Body of pancreas (tissue), 4 donors: ENCODE data around the gene MYADM. TPM values are rescaled to one million over a fixed set of nuclear protein-coding genes. Genes with fewer than 3 reads are reported as not detected.

Source experiments
- ATAC-seq: fragments of 150-250 bp; one replicate; pipeline ENCODE4 v1.9.1; 2016
- DNase-seq, 4 donors: peaks; one replicate each; pipeline ENCODE4 v3.0.0-alpha.2; 2019
- H3K27ac ChIP-seq, 4 donors: fragments of 200-600 bp; sonication (generic); 1 replicate in 3 of 4; 2 replicates in 1 of 4; pipeline versions ENCODE4 v1.5.1 to v1.6.1; 2016 to 2019; ENCODE audit warnings: mild to moderate bottlenecking in 1 of 4, mixed read lengths in 1 of 4, moderate library complexity in 1 of 4
- H3K27me3 ChIP-seq, 2 donors: fragments of 200-600 bp; sonication (generic); one replicate each; pipeline ENCODE4 v1.6.0; 2016; ENCODE audit warnings: mild to moderate bottlenecking in 1 of 2
- H3K36me3 ChIP-seq, 2 donors: fragments of 200-600 bp; sonication (generic); replicated peaks in 1 of 2; 2 replicates each; pipeline ENCODE4 v1.5.1; 2016; ENCODE audit warnings: low read depth in 2 of 2; ENCODE audit not compliant: insufficient read depth in 1 of 2
- H3K4me1 ChIP-seq: fragments of 200-600 bp; sonication (generic); one replicate; pipeline ENCODE4 v1.6.0; 2016
- H3K4me3 ChIP-seq, 2 donors: fragments of 200-600 bp; sonication (generic); 1 replicate in 1 of 2; 2 replicates in 1 of 2; pipeline ENCODE4 v1.5.1; 2016 to 2019
- H3K9me3 ChIP-seq, 3 donors: fragments of 200-600 bp; sonication (generic); 1 replicate in 2 of 3; 2 replicates in 1 of 3; pipeline ENCODE4 v1.5.1; 2016
- POLR2A ChIP-seq, 3 donors: fragments of 450-650 bp; IDR thresholded peaks; one replicate each; pipeline ENCODE4 v1.6.1; 2016; ENCODE audit warnings: antibody characterized with exemption in 3 of 3, mild to moderate bottlenecking in 2 of 3
- WGBS, 2 donors: methylation state at CpG; one replicate each; pipeline ENCODE4 v1.1.5; 2017; 5-methylcytosine and 5-hydroxymethylcytosine counted together
- intact Hi-C: fragments of 100-400 bp; cut with DNase I; formaldehyde crosslinking; loops from one replicate; pipeline ENCODE4 v1.15.1; 2023
- total RNA-seq, 2 donors: library from RNA; depleted of rRNA; stranded (reverse); fragments of >200 nt; gene quantifications; one replicate each; pipeline ENCODE4 v1.1.0, GENCODE V29; 2016
- TF ChIP-seq, protein P1 (sequence below), 7 experiments: fragments of 450-650 bp in 4 of 7; fragments of 200-600 bp in 3 of 7; sonication (generic) in 3 of 7; IDR thresholded peaks; one replicate each; pipeline ENCODE4 v1.5.1; 2016 to 2019; ENCODE audit warnings: antibody characterized with exemption in 7 of 7

Gene MYADM
- total RNA-seq, 2 donors from 2014 or later: 12.2 to 30.0 TPM

DNA sequence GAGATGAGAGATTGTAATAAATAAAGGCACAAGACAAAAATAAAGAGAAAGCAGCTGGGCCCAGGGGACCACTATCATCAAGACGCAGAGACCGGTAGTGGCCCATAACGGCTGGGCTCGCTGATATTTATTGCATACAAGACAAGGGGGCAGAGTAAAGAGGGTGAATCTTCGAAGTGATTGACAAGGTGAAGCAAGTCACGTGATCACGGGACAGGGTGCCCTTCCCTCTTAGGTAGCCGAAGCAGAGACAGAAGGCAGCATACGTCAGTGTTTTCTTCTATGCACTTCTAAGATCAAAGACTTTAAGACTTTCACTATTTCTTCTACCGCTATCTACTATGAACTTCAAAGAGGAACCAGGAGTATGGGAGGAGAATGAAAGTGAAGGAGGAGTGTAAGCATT, 9.7 kb downstream of the MYADM start:
- intact Hi-C loops: no loop called here
- Histone ChIP-seq H3K4me3 (no peak overlapping the region), H3K27ac (no peak overlapping the region), H3K36me3 (peaks cover 7 to 11% of the 10 kb centered on the region in 2 donors), H3K4me1 (peaks cover 24% of the 10 kb centered on the region), H3K9me3 (no peaks in the 10 kb centered on the region), H3K27me3 (peaks cover 0 to 3% of the 10 kb centered on the region in 2 donors)
- ATAC-seq: no peak
- no peak for DNase-seq
- TF ChIP-seq POLR2A (IDR thresholded peaks at IDR 0.05): no peak
- TF ChIP-seq, protein P1, sequence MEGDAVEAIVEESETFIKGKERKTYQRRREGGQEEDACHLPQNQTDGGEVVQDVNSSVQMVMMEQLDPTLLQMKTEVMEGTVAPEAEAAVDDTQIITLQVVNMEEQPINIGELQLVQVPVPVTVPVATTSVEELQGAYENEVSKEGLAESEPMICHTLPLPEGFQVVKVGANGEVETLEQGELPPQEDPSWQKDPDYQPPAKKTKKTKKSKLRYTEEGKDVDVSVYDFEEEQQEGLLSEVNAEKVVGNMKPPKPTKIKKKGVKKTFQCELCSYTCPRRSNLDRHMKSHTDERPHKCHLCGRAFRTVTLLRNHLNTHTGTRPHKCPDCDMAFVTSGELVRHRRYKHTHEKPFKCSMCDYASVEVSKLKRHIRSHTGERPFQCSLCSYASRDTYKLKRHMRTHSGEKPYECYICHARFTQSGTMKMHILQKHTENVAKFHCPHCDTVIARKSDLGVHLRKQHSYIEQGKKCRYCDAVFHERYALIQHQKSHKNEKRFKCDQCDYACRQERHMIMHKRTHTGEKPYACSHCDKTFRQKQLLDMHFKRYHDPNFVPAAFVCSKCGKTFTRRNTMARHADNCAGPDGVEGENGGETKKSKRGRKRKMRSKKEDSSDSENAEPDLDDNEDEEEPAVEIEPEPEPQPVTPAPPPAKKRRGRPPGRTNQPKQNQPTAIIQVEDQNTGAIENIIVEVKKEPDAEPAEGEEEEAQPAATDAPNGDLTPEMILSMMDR (IDR thresholded peaks at IDR 0.05): no peak
- 77 to 81% methylated on average over 10 of the region's 10 CpGs for WGBS, 2 donors

GRCh38 chr19:53878776-53879139, 11.1 kb downstream of the MYADM start:
- ATAC-seq (no peak), DNase-seq (no peak)
- intact Hi-C loops: no loop called here
- peak overlapping the region in 1 of 2 donors; percentile 11 for H3K4me3 ChIP-seq
- H3K4me1 ChIP-seq: peaks cover 25% of the 10 kb centered on the region
- no peak overlapping the region for H3K27ac ChIP-seq
- WGBS, 2 donors: 36 to 42% methylated on average over 12 of the region's 12 CpGs
- peaks cover 6 to 7% of the 10 kb centered on the region in 2 donors for H3K36me3 ChIP-seq
- no peaks in the 10 kb centered on the region for H3K9me3 ChIP-seq
- TF ChIP-seq POLR2A (IDR thresholded peaks at IDR 0.05): no peak
- TF ChIP-seq, protein P1 (IDR thresholded peaks at IDR 0.05): no peak
- H3K27me3 ChIP-seq: peaks cover 0 to 17% of the 10 kb centered on the region in 2 donors

- Histone ChIP-seq H3K4me1 (peaks cover 25% of the 10 kb centered on the region), H3K27ac (no peak overlapping the region), H3K4me3 (peak overlapping the region; percentile 11 to 25), H3K36me3 (peaks cover 0 to 1% of the 10 kb centered on the region in 2 donors), H3K9me3 (no peaks in the 10 kb centered on the region), H3K27me3 (peaks cover 0 to 23% of the 10 kb centered on the region in 2 donors)
- DNase-seq (peak; percentile 91 to 93 (median 92)), ATAC-seq (peak; percentile 97)
- 2% methylated on average over 24 to 50 of the region's 51 CpGs for WGBS, 2 donors
- TF ChIP-seq, protein P1 (IDR thresholded peaks at IDR 0.05): no peak
- peak in 2 of 3 donors; percentile 21 to 34 for TF ChIP-seq POLR2A (IDR thresholded peaks at IDR 0.05)
- intact Hi-C loops: no loop called here
These were observed 11.7 kb downstream of the MYADM start for GRCh38 chr19:53879140-53880081.

DNA sequence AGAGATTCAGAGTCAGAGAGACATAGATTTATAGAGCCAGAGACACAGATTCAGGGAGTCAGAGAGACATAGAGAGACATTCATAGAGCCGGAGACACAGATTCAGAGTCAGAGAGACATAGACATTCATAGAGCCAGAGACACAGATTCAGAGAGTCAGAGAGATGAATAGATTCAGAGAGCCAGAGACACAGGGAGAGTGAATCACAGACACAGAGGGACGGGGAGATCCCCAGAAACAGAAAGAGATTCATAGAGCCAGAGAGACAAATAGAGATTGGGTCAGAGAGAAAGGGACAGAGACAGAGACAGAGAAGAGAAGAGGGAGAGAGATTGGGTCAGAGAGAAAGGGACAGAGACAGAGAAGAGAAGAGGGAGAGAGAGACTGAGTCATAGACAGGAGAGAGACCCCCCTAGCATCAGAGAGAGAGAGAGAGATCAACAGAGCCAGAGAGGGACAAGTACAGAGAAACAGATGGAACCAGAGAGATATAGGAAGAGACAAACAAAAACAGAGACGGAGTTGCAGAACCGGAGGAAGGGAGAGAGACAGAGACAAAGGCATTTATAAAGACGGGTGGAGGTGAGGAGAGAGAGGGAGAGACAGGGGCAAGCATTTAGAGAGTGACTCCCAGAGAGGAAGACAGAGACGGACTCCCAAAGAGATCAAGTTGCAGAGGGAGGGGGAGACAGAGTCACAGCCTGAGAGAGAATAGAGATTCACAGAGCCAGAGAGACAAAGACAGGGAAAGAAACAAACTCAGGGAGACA, 13.2 kb downstream of the MYADM start:
- H3K27ac ChIP-seq: no peak overlapping the region

More for the DNA sequence above, 13.2 kb downstream of the MYADM start:
- intact Hi-C loops: no loop called here
- Histone ChIP-seq H3K4me3 (no peak overlapping the region), H3K36me3 (no peaks in the 10 kb centered on the region), H3K4me1 (peaks cover 25% of the 10 kb centered on the region), H3K27me3 (peaks cover 0 to 28% of the 10 kb centered on the region in 2 donors), H3K9me3 (no peaks in the 10 kb centered on the region)
- WGBS, 2 donors: 22 to 24% methylated on average over 6 of the region's 6 CpGs
- TF ChIP-seq, protein P1 (IDR thresholded peaks at IDR 0.05): no peak
- no peak for TF ChIP-seq POLR2A (IDR thresholded peaks at IDR 0.05)
- no peak for ATAC-seq
- DNase-seq: no peak
